IMR-90 (cell line): ENCODE data around the gene DDX10. TPM values are rescaled to one million over a fixed set of nuclear protein-coding genes. Genes with fewer than 3 reads are reported as not detected.

Source experiments
- ATAC-seq: fragments of 200-7000 bp; cut with Tn5 transposase; 2 replicates; pipeline ENCODE4 v1.9.1; 2020; ENCODE audit warnings: low read depth, mild to moderate bottlenecking, moderate library complexity
- BruUV-seq: library from RNA; stranded (reverse); fragments of 400-500 nt; replicated peaks from 2 replicates; lab custom pipeline; 2021; lab: Mats Ljungman, UMichigan
- CTCF ChIA-PET: fragments of 300-600 bp; formaldehyde crosslinking; extraction: SDS; loops from one replicate; lab custom pipeline; 2021; ENCODE audit warnings: antibody characterized with exemption; lab: Yijun Ruan, JAX
- POLR2A ChIA-PET: fragments of 300-600 bp; sonication (Branson Sonifier 250); formaldehyde crosslinking; loops from one replicate; lab custom pipeline; 2022; ENCODE audit warnings: antibody characterized with exemption; ENCODE audit not compliant: unreplicated experiment; lab: Charles Lee
- DNase-seq: peaks from one replicate; pipeline ENCODE4 v3.0.0; 2013
- H2AFZ ChIP-seq: replicated peaks from 2 replicates; pipeline ENCODE3; 2013; ENCODE audit warnings: low read length, mild to moderate bottlenecking; ENCODE audit not compliant: poor library complexity
- H2AK5ac ChIP-seq: 2 replicates; pipeline ENCODE4 v1.6.1; 2013; ENCODE audit warnings: low read depth, low read length, inconsistent platforms
- H2AK9ac ChIP-seq: replicated peaks from 2 replicates; pipeline ENCODE3; 2013; ENCODE audit warnings: mild to moderate bottlenecking, low read depth, low read length, moderate library complexity; ENCODE audit not compliant: poor library complexity
- H2BK120ac ChIP-seq: 2 replicates; pipeline ENCODE4 v1.6.1; 2013; ENCODE audit warnings: low read depth, low read length, inconsistent platforms
- H2BK15ac ChIP-seq: 3 replicates; pipeline ENCODE4 v1.6.1; 2013; ENCODE audit warnings: low read depth, low read length, inconsistent platforms
- H2BK20ac ChIP-seq: 2 replicates; pipeline ENCODE4 v1.6.1; 2013; ENCODE audit warnings: low read depth, mild to moderate bottlenecking, inconsistent platforms, low read length, moderate library complexity
- H2BK5ac ChIP-seq: 2 replicates; pipeline ENCODE4 v1.6.1; 2013; ENCODE audit warnings: mild to moderate bottlenecking, low read depth, low read length, inconsistent platforms; ENCODE audit not compliant: poor library complexity, severe bottlenecking
- H3K14ac ChIP-seq: replicated peaks from 2 replicates; pipeline ENCODE4 v1.6.1; 2013; ENCODE audit warnings: low read depth, low read length, inconsistent platforms
- H3K18ac ChIP-seq: 2 replicates; pipeline ENCODE4 v1.6.1; 2013; ENCODE audit warnings: low read depth, low read length, control low read depth
- H3K23ac ChIP-seq: 2 replicates; pipeline ENCODE4 v1.6.1; 2013; ENCODE audit warnings: low read depth, low read length, inconsistent platforms
- H3K27ac ChIP-seq: 2 replicates; pipeline ENCODE4 v1.5.1; 2013; ENCODE audit warnings: mild to moderate bottlenecking, control low read depth, low read length; ENCODE audit not compliant: insufficient read depth
- H3K27me3 ChIP-seq: 2 replicates; pipeline ENCODE4 v1.6.1; 2013; ENCODE audit warnings: low read length; ENCODE audit not compliant: control insufficient read depth, insufficient read depth
- H3K36me3 ChIP-seq: 2 replicates; pipeline ENCODE4 v1.6.1; 2013; ENCODE audit warnings: low read length, mixed read lengths; ENCODE audit not compliant: control insufficient read depth, insufficient read depth
- H3K4ac ChIP-seq: 2 replicates; pipeline ENCODE4 v1.6.1; 2013; ENCODE audit warnings: low read depth, low read length, inconsistent platforms
- H3K4me1 ChIP-seq: 2 replicates; pipeline ENCODE4 v1.6.1; 2013; ENCODE audit warnings: low read length, mixed read lengths; ENCODE audit not compliant: control insufficient read depth, insufficient read depth
- H3K4me2 ChIP-seq: 2 replicates; pipeline ENCODE4 v1.6.1; 2013; ENCODE audit warnings: low read depth, mild to moderate bottlenecking, control low read depth, low read length, moderate library complexity
- H3K4me3 ChIP-seq: 2 replicates; pipeline ENCODE4 v1.5.1; 2013; ENCODE audit warnings: low read depth, mild to moderate bottlenecking, control low read depth, low read length, moderate library complexity; ENCODE audit not compliant: insufficient read depth
- H3K56ac ChIP-seq: 2 replicates; pipeline ENCODE4 v1.6.1; 2013; ENCODE audit warnings: low read length, inconsistent platforms; ENCODE audit not compliant: insufficient read depth; ENCODE audit errors: extremely low read depth
- H3K79me1 ChIP-seq, 2 experiments: 2 replicates each; pipeline ENCODE4 v1.6.1; 2013; ENCODE audit warnings: low read length in 2 of 2, inconsistent platforms in 1 of 2, low read depth in 1 of 2
- H3K9ac ChIP-seq: 2 replicates; pipeline ENCODE4 v1.6.1; 2013; ENCODE audit warnings: low read depth, low read length, control low read depth
- H3K9me1 ChIP-seq: 2 replicates; pipeline ENCODE4 v1.6.1; 2013; ENCODE audit warnings: low read length, inconsistent platforms; ENCODE audit not compliant: insufficient read depth
- H3K9me3 ChIP-seq: 2 replicates; pipeline ENCODE4 v1.6.1; 2013; ENCODE audit warnings: low read length; ENCODE audit not compliant: control insufficient read depth, insufficient read depth
- H4K20me1 ChIP-seq: 2 replicates; pipeline ENCODE4 v1.6.1; 2013; ENCODE audit warnings: low read length, inconsistent platforms; ENCODE audit not compliant: insufficient read depth
- H4K5ac ChIP-seq: 2 replicates; pipeline ENCODE4 v1.6.1; 2013; ENCODE audit warnings: mild to moderate bottlenecking, low read depth, low read length, control low read depth
- H4K8ac ChIP-seq, 2 experiments: 2 replicates each; pipeline ENCODE4 v1.6.1; 2013; ENCODE audit warnings: low read depth in 2 of 2, low read length in 2 of 2, control low read depth in 1 of 2, inconsistent platforms in 1 of 2
- H4K91ac ChIP-seq: 2 replicates; pipeline ENCODE4 v1.6.1; 2013; ENCODE audit warnings: low read depth, low read length, inconsistent platforms; ENCODE audit not compliant: insufficient read depth
- CHD1 ChIP-seq: IDR thresholded peaks from 2 replicates; pipeline ENCODE4 v1.6.1; 2012; ENCODE audit warnings: low read depth, low read length, improper control_type of control experiment
- CTCF ChIP-seq: conservative IDR thresholded peaks from 2 replicates; pipeline ENCODE4 v1.5.1; 2012; ENCODE audit warnings: mild to moderate bottlenecking, low read depth, low read length, improper control_type of control experiment
- WGBS, 2 experiments: methylation state at CpG; one replicate each; pipeline versions ENCODE4 v1.1.5 to v1.1.7; 2013; ENCODE audit warnings: missing lambda C conversion rate in 2 of 2; ENCODE audit not compliant: insufficient read length in 1 of 2; ENCODE audit errors: extremely low coverage in 2 of 2; 5-methylcytosine and 5-hydroxymethylcytosine counted together
- dilution Hi-C: fragments of 300-500 bp; cut with HindIII; formaldehyde crosslinking; loops from one replicate; pipeline ENCODE4 v1.14.3; 2018; ENCODE audit warnings: low sequenced_read_pairs; ENCODE audit not compliant: unreplicated experiment
- in situ Hi-C: fragments of 300-500 bp; cut with MboI; formaldehyde crosslinking; loops from 3 replicates; pipeline ENCODE4 v1.14.3; 2019; ENCODE audit warnings: low sequenced_read_pairs, inconsistent platforms, mixed read lengths
- intact Hi-C: fragments of 100-400 bp; cut with micrococcal nuclease; formaldehyde crosslinking; loops from 2 replicates; pipeline ENCODE4 v1.10.0; 2022
- polyA plus RNA-seq, 3 experiments: library from polyadenylated mRNA; depleted of rRNA; stranded (reverse); fragments of >200 nt; gene quantifications; 2 replicates each; pipeline ENCODE4 v1.2.3, GENCODE V29; 2012; ENCODE audit warnings: low replicate concordance in 1 of 3
- total RNA-seq: library from RNA; depleted of rRNA; stranded (reverse); fragments of >200 nt; gene quantifications from 2 replicates; pipeline ENCODE4 v1.2.3, GENCODE V29; 2012

Gene DDX10
- total and polyA plus RNA-seq, 2 of the 4 experiments (the other 2 are of a cell fraction) = 20.0 to 31.9 TPM

- WGBS, 2 experiments = 20% methylated on average over 1 of the region's 3 CpGs; no CpG with 5 or more reads in 1 of the 2 experiments
- Histone ChIP-seq H2BK120ac (no peak overlapping the region), H4K8ac (no peak overlapping the region), H3K27ac (no peak overlapping the region), H3K4me2 (no peak overlapping the region), H4K5ac (no peak overlapping the region), H3K27me3 (no peaks in the 10 kb centered on the region; the same call in 1 of the 2 replicates), H2BK20ac (no peak overlapping the region), H3K36me3 (no peaks in the 10 kb centered on the region), H3K18ac (no peak overlapping the region), H3K9me3 (no peaks in the 10 kb centered on the region), H4K91ac (no peak overlapping the region), H2AK9ac (no peak overlapping the region), H2AK5ac (no peak overlapping the region), H3K9ac (no peak overlapping the region), H3K79me1 (no peaks in the 10 kb centered on the region), H3K14ac (no peak overlapping the region), H3K4me1 (no peaks in the 10 kb centered on the region), H3K4ac (no peak overlapping the region), H2AFZ (no peak overlapping the region), H3K23ac (no peak overlapping the region), H3K9me1 (no peaks in the 10 kb centered on the region), H4K20me1 (no peaks in the 10 kb centered on the region), H2BK5ac (no peak overlapping the region), H3K4me3 (no peak overlapping the region), H3K56ac (no peak overlapping the region), H2BK15ac (no peak overlapping the region)
- CTCF ChIA-PET = no interaction called here
- no peak for DNase-seq
- no peak for TF ChIP-seq CHD1
- no peak for TF ChIP-seq CTCF
- BruUV-seq = no TSS peak
- POLR2A ChIA-PET = no interaction called here
- dilution Hi-C loops (no loop called here), intact Hi-C loops (no loop called here), in situ Hi-C loops (no loop called here)
- ATAC-seq = no peak
These were observed 35.6 kb upstream of the DDX10 start for GRCh38 chr11:108629274-108629673.
